Camera-type eye (tissue), 1 donor: ENCODE measurements around the gene ABHD11. TPM values are rescaled to one million over a fixed set of nuclear protein-coding genes. Genes with fewer than 3 reads are reported as not detected.

Experiments used
- total RNA-seq: library from RNA; depleted of rRNA; stranded (reverse); fragments of >200 nt; gene quantifications from one replicate; pipeline ENCODE4 v1.2.3, GENCODE V29; 2014

Gene ABHD11, protein sequence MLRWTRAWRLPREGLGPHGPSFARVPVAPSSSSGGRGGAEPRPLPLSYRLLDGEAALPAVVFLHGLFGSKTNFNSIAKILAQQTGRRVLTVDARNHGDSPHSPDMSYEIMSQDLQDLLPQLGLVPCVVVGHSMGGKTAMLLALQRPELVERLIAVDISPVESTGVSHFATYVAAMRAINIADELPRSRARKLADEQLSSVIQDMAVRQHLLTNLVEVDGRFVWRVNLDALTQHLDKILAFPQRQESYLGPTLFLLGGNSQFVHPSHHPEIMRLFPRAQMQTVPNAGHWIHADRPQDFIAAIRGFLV
- 17.5 TPM for total RNA-seq

DNA sequence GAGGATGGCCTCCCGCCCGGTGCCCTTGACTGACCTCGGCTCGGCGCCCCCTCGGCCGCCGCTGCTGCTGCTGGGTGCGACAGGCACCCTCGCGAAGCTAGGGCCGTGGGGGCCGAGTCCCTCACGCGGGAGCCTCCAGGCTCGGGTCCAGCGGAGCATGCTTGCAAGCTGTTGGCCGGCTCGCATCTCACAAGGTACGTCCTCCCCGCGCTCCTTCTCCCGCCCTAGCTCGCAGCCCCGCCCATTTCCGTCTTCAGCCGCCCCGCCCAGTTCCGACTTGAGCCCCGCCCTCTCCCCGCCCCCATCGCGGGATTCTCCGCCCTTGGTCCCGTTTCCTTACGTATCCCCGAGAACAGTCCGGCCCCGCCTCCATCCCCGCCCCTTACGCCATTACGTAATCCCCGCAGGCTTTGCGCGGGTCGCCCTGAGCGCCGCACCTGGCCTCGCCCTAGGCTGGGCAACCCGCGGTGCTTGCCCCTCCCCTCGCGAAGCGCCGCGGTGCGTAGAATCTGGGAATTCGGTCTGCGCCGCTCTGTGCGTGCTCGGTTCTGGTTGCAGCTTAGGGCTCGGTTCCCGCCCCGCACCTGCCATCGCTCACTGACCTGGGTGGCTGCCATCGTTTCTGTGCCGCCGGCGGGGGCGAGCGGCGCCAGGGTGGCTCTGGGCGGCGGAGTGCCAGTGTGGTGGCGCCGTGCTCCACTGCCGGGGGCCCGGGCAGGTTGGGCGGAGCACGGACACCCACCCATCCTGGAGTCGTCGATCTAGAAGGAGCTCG, at the start of gene ABHD11:
Gene ABHD11, minus strand, starts transcription at position 191 of the 775 bp plus-strand sequence. Its CDS starts 32 bp downstream, at position 159.

GRCh38 chr7:73770002-73770859, 31.6 kb upstream of the ABHD11 start, which contains the start of gene CLDN3:
CLDN3 (minus strand) TSS chr7:73770270; CDS start chr7:73770049, 221 bp downstream.

GRCh38 chr7:73718905-73719805, 19.4 kb downstream of the ABHD11 start, which contains the start of gene STX1A:
STX1A (minus strand) TSS chr7:73719669; CDS start chr7:73719631, 38 bp downstream.

Other genes with a start within 250 kb of the ABHD11 start
- gene BAZ1B, start 216.5 kb downstream of the ABHD11 start, total RNA-seq = 90.4 TPM
- 15.7 TPM for gene BCL7B, start 181.1 kb downstream of the ABHD11 start, total RNA-seq
- 49.6 TPM for gene TBL2, start 160.2 kb downstream of the ABHD11 start, total RNA-seq
- gene MLXIPL, start 114.3 kb downstream of the ABHD11 start, total RNA-seq = 0.82 TPM
- gene VPS37D, start 71.0 kb downstream of the ABHD11 start, total RNA-seq = 14.6 TPM
- 4.2 TPM for gene DNAJC30, start 55.3 kb downstream of the ABHD11 start, total RNA-seq
- 36.2 TPM for gene BUD23, start 55.2 kb downstream of the ABHD11 start, total RNA-seq
- 22.0 TPM for gene STX1A, start 19.1 kb downstream of the ABHD11 start, total RNA-seq
- 6.0 TPM for gene CLDN3, start 31.5 kb upstream of the ABHD11 start, total RNA-seq
- gene CLDN4, start 92.2 kb upstream of the ABHD11 start, total RNA-seq = 15.8 TPM
- 5.9 TPM for gene METTL27, start 103.7 kb upstream of the ABHD11 start, total RNA-seq
- not detected for gene TMEM270, start 122.4 kb upstream of the ABHD11 start, total RNA-seq